ENCODE results near the gene WDR33.
A peak's percentile ranks its signal among the peaks of the same experiment; 100 is the strongest.

Gene WDR33

DNA sequence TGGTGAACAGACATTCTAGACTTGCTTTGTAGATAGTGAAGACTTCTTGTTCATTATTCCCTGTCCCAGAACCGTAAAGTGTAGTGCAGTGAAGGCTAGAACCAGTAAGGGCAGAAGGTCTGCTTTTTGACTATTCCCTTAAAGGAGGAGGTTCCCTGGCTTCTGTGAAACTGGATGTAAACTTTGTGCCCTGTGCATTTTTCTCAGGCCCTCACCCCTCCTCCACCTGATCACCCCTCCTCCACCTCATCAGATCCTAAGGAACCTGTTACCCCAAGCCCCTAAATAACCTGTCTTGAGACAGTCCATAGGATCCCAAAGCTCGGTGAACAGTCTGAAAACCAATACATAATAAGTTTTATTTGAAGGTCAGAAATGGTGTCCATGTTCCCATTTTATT lies 75.9 kb downstream of the WDR33 start:
- Histone ChIP-seq H3K9me3 (ENCODE audit: insufficient read depth, low read length) (no peaks in the 10 kb centered on the region), H3K36me3 (replicated peaks; ENCODE audit: low read depth, low read length) (peaks cover 24% of the 10 kb centered on the region), H3K79me2 (ENCODE audit: low read length) (peaks cover 32% of the 10 kb centered on the region), H3K4me1 (ENCODE audit: low read length) (peaks cover 62% of the 10 kb centered on the region), H4K20me1 (ENCODE audit: insufficient read depth, low read length) (no peaks in the 10 kb centered on the region), H3K4me2 (ENCODE audit: low read length) (peak overlapping the region; percentile 62), H3K4me3 (ENCODE audit: low read length) (peak overlapping the region; percentile 36), H2AFZ (ENCODE audit: low read depth, low read length) (no peak overlapping the region), H3K27me3 (ENCODE audit: low read depth, low read length) (no peaks in the 10 kb centered on the region), H3K27ac (ENCODE audit: low read length) (peak overlapping the region; percentile 16; the same call in 1 of the 2 replicates), H3K9ac (ENCODE audit: low read length) (no peak overlapping the region; the same call in 1 of the 2 replicates)
- TF ChIP-seq EZH2phosphoT487 (IDR thresholded peaks at IDR 0.05; ENCODE audit: low read depth) = no peak
- TF ChIP-seq, protein P1, sequence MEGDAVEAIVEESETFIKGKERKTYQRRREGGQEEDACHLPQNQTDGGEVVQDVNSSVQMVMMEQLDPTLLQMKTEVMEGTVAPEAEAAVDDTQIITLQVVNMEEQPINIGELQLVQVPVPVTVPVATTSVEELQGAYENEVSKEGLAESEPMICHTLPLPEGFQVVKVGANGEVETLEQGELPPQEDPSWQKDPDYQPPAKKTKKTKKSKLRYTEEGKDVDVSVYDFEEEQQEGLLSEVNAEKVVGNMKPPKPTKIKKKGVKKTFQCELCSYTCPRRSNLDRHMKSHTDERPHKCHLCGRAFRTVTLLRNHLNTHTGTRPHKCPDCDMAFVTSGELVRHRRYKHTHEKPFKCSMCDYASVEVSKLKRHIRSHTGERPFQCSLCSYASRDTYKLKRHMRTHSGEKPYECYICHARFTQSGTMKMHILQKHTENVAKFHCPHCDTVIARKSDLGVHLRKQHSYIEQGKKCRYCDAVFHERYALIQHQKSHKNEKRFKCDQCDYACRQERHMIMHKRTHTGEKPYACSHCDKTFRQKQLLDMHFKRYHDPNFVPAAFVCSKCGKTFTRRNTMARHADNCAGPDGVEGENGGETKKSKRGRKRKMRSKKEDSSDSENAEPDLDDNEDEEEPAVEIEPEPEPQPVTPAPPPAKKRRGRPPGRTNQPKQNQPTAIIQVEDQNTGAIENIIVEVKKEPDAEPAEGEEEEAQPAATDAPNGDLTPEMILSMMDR (IDR thresholded peaks at IDR 0.05; ENCODE audit: low read depth, low read length) = no peak

DNA sequence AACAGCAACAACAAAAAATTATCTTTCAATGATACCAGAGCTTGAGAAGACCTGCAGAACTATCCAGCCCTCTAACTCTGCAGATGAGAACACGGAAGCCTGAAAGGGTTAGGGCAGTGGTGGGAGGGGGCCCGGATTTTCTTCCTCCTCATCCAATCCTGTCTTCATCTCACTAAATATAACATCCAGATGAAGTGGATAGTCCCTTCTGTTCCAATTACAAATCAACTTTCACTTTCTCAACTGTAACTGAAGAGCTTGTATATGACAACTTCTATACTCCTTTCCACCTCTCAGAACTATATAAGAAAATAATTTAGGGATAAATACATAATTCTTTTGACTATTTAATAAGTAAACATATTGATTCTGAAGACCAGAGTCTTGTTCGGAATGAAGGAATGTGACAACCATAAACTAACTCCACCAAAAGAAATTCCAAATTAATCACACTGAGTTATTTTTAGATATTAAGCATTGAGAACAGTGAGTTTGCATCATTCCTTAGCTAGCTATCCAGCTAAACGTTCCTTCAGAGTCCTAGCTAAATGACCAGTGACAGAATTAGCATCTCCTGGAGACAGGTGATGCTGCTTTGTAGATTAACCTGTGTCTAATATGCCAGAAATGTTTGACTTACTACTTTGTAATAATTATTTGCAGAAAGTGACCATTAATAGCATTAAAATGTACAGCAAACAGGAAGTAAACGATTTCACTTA lies 77.0 kb downstream of the WDR33 start:
- peaks cover 51% of the 10 kb centered on the region for H3K4me1 ChIP-seq (ENCODE audit: low read length)

DNA sequence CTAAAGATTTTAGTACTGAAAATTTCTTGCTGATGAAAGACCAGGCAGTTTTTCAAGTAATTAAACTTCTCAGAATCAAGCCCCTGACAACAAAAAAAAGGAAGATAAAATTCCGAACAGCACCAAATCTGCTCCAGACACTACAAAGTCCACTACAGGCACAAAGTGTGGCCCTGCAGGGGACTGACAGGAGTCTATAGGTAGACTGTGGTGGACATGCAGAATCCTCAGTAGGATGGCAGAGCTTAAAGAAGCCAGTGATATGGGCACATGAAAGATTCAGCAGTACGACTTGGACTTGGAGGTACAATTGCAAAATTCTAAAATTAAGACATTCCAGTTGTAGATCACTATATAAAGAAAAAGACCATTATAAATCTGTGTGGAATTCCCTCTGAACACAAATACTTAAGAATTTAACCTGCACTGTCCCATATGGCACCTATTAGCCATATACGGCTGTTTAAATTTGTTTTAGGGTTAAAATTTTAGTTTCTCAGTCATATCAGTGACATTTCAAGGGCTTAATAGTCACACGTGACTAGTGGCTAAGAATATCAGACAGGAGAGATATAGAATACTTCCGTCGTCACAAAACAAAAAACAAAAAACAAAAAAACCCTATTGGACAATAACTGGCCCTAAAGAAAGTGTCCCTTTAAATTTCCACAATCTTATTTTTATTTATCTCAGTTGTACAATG lies 77.7 kb downstream of the WDR33 start:
- Histone ChIP-seq H3K27ac (ENCODE audit: low read length) (no peak overlapping the region), H3K79me2 (ENCODE audit: low read length) (peaks cover 27% of the 10 kb centered on the region), H3K4me1 (ENCODE audit: low read length) (peaks cover 44% of the 10 kb centered on the region), H3K9me3 (ENCODE audit: insufficient read depth, low read length) (no peaks in the 10 kb centered on the region), H3K4me3 (ENCODE audit: low read length) (no peak overlapping the region), H3K27me3 (ENCODE audit: low read depth, low read length) (no peaks in the 10 kb centered on the region), H3K9ac (ENCODE audit: low read length) (no peak overlapping the region), H2AFZ (ENCODE audit: low read depth, low read length) (no peak overlapping the region), H4K20me1 (ENCODE audit: insufficient read depth, low read length) (no peaks in the 10 kb centered on the region), H3K4me2 (ENCODE audit: low read length) (no peak overlapping the region), H3K36me3 (replicated peaks; ENCODE audit: low read depth, low read length) (peaks cover 11% of the 10 kb centered on the region)
- TF ChIP-seq EZH2phosphoT487 (IDR thresholded peaks at IDR 0.05; ENCODE audit: low read depth) = no peak
- TF ChIP-seq, protein P1 (IDR thresholded peaks at IDR 0.05; ENCODE audit: low read depth, low read length) = no peak

More for the DNA sequence above, 77.0 kb downstream of the WDR33 start:
- H3K4me2 ChIP-seq (ENCODE audit: low read length) = peak overlapping the region; percentile 62
- no peak overlapping the region for H2AFZ ChIP-seq (ENCODE audit: low read depth, low read length)
- H3K9ac ChIP-seq (ENCODE audit: low read length) = no peak overlapping the region
- TF ChIP-seq, protein P1 (IDR thresholded peaks at IDR 0.05; ENCODE audit: low read depth, low read length) = no peak
- TF ChIP-seq EZH2phosphoT487 (IDR thresholded peaks at IDR 0.05; ENCODE audit: low read depth) = no peak
- H3K27ac ChIP-seq (ENCODE audit: low read length) = no peak overlapping the region
- H3K27me3 ChIP-seq (ENCODE audit: low read depth, low read length) = no peaks in the 10 kb centered on the region
- no peaks in the 10 kb centered on the region for H3K9me3 ChIP-seq (ENCODE audit: insufficient read depth, low read length)
- peaks cover 15% of the 10 kb centered on the region for H3K36me3 ChIP-seq (replicated peaks; ENCODE audit: low read depth, low read length)
- peaks cover 32% of the 10 kb centered on the region for H3K79me2 ChIP-seq (ENCODE audit: low read length)
- no peak overlapping the region for H3K4me3 ChIP-seq (ENCODE audit: low read length)
- H4K20me1 ChIP-seq (ENCODE audit: insufficient read depth, low read length) = no peaks in the 10 kb centered on the region

DNA sequence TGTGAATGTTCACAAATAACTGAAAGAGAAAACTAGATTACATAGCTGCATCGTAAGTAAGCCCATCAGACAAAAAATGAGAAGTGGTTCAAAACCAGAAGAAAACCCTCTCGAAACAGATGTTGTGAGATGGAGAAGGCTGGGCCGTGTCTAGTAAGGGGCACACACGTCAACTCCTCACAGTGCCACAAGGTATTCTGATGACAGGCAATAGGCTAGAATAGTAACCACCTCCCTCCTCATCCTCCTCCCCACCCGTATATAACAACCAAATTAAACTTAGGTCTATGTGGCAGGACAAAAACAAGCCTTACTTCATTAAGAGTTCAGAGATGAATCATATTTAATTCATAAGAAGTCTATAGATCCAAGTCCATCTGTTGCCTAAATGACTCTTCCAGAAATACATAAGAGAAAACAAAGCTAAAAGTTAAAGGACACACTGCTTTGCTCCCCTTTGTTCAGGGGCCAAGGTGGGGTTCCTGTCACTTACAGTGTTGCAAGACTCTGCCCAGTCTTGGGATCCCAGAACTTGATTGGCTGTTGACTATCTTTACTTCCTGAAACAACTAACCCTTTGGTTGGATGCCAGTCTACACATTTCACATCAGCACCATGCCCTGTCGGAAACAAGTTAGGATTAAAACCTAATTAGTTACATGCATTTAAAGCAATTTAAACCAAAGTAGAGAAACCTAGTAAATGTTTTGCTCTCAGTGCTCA lies 84.7 kb downstream of the WDR33 start:
- H3K9me3 ChIP-seq (ENCODE audit: insufficient read depth, low read length) = no peaks in the 10 kb centered on the region
- H3K9ac ChIP-seq (ENCODE audit: low read length) = no peak overlapping the region
- peak overlapping the region; percentile 4; the same call in 1 of the 2 replicates for H3K4me2 ChIP-seq (ENCODE audit: low read length)
- no peak for TF ChIP-seq EZH2phosphoT487 (IDR thresholded peaks at IDR 0.05; ENCODE audit: low read depth)
- TF ChIP-seq, protein P1 (IDR thresholded peaks at IDR 0.05; ENCODE audit: low read depth, low read length) = no peak
- peak overlapping the region; percentile 10; the same call in 1 of the 2 replicates for H3K27ac ChIP-seq (ENCODE audit: low read length)
- no peaks in the 10 kb centered on the region for H3K79me2 ChIP-seq (ENCODE audit: low read length)
- H3K4me3 ChIP-seq (ENCODE audit: low read length) = no peak overlapping the region
- no peaks in the 10 kb centered on the region for H3K27me3 ChIP-seq (ENCODE audit: low read depth, low read length)
- no peak overlapping the region for H2AFZ ChIP-seq (ENCODE audit: low read depth, low read length)
- no peaks in the 10 kb centered on the region; the same call in 1 of the 2 replicates for H4K20me1 ChIP-seq (ENCODE audit: insufficient read depth, low read length)
- peaks cover 34% of the 10 kb centered on the region for H3K36me3 ChIP-seq (replicated peaks; ENCODE audit: low read depth, low read length)
- peaks cover 10% of the 10 kb centered on the region for H3K4me1 ChIP-seq (ENCODE audit: low read length)

Data from OCI-LY3 (cell line).